ENCODE measurements around the gene TOR1A. TPM values are rescaled to one million over a fixed set of nuclear protein-coding genes. Genes with fewer than 3 reads are reported as not detected.

Gene TOR1A
- total RNA-seq, 3 donors from 2014 or later, result 30.8 to 35.8 (median 35.2) TPM

DNA sequence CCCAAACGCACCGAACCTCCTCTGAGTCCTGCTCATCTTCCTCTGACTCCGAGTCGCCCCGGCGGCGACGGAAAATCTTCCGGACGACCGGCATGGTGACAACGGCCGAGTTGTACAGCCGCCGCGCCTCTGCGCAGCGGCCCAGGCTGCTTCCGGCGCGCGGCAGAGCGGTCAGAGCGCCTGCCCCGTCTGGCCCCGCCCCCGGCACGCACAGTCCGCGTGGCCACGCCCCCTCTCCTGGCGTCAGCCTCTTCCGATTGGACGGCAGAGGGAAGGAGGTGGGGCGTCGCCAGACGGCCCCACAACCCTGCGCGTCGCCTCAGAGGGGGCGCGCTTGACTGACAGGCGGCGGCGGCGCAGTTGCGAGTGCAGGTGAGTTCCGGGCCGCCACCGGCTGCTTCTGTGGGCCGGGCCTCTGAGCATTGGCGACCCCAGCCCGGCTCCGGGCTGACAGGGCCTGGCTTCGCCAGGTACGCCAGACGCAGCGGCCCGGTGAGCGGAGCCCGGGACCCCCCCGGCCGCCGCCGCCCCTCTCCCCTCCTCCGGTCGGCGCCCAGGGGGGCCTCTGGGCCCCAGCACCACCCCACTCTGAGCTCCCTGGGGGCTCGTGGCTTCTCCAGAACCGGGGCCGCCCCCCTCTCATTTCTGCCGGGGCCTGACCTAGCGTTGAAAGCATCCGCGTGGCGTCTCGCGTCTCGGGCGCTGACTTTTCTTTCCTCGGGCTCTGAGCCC lies 11.4 kb upstream of the TOR1A start, which contains the start of the genes C9orf78 and USP20:
Gene C9orf78 (minus strand): TSS at position 148 of the 732 bp plus-strand sequence. CDS start 54 bp downstream, at position 94.
Gene USP20 (plus strand): TSS at position 331 of the 732 bp plus-strand sequence. CDS start 17,098 bp downstream, outside the sequence.
- intact Hi-C loops (cut with DNase I, micrococcal nuclease), result no loop called here
- Histone ChIP-seq H3K4me1 (ENCODE audit: low read depth) (peaks cover 15% of the 10 kb centered on the region), H3K9me3 (no peaks in the 10 kb centered on the region), H3K36me3 (ENCODE audit: low read depth) (no peaks in the 10 kb centered on the region), H3K4me3 (peak within 1 kb of the TSS; percentile 66)
- peak; percentile 99 for ATAC-seq
- TF ChIP-seq, protein P1, sequence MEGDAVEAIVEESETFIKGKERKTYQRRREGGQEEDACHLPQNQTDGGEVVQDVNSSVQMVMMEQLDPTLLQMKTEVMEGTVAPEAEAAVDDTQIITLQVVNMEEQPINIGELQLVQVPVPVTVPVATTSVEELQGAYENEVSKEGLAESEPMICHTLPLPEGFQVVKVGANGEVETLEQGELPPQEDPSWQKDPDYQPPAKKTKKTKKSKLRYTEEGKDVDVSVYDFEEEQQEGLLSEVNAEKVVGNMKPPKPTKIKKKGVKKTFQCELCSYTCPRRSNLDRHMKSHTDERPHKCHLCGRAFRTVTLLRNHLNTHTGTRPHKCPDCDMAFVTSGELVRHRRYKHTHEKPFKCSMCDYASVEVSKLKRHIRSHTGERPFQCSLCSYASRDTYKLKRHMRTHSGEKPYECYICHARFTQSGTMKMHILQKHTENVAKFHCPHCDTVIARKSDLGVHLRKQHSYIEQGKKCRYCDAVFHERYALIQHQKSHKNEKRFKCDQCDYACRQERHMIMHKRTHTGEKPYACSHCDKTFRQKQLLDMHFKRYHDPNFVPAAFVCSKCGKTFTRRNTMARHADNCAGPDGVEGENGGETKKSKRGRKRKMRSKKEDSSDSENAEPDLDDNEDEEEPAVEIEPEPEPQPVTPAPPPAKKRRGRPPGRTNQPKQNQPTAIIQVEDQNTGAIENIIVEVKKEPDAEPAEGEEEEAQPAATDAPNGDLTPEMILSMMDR (IDR thresholded peaks at IDR 0.05), result peak; percentile 27
- peak; percentile 98 to 99 (median 98) for DNase-seq

DNA sequence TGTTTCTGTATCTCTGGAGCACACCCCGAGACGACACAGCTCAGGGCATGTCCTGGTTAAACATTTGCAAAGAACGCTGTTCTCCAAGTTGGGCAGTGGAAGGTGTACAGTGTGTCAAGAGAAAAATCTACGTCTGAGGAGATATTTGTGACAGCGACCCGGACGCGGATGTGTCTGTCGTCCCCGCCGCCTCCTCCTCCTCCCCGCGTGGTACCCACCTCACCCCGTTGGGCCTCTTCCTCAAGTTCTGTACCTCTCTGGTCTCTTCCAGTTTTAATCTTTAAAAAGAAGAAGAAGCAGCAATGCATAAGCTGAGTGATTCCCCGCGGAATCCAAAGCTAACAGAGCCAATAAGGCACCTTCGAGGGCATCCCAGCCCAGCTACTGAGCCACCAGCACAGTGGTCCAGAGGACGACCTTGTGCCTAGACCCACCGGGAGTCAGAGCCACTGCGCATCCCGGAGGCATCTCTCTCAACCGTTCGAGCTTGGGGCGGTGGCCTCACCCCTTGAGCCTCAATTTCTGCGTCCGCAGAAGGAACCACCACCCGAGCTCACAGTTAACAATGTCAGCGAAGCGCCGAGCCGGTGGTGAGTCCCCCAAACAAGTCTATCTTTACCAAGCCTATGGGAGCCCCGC lies 10.7 kb upstream of the TOR1A start:
- peak; percentile 37 to 67 (median 49) for DNase-seq
- intact Hi-C loops (cut with DNase I, micrococcal nuclease), result no loop called here
- Histone ChIP-seq H3K4me3 (peak overlapping the region; percentile 66), H3K36me3 (ENCODE audit: low read depth) (no peaks in the 10 kb centered on the region), H3K9me3 (no peaks in the 10 kb centered on the region), H3K4me1 (ENCODE audit: low read depth) (peaks cover 15% of the 10 kb centered on the region)
- ATAC-seq, result peak; percentile 31
- TF ChIP-seq, protein P1 (IDR thresholded peaks at IDR 0.05), result no peak

GRCh38 chr9:129832982-129833381 lies 9.0 kb upstream of the TOR1A start:
- TF ChIP-seq, protein P1 (IDR thresholded peaks at IDR 0.05), result no peak
- DNase-seq (no peak), ATAC-seq (no peak)
- H3K4me3 ChIP-seq, result no peak overlapping the region
- no peaks in the 10 kb centered on the region for H3K9me3 ChIP-seq
- intact Hi-C loops (cut with DNase I, micrococcal nuclease), result no loop called here
- peaks cover 15% of the 10 kb centered on the region for H3K4me1 ChIP-seq (ENCODE audit: low read depth)
- H3K36me3 ChIP-seq (ENCODE audit: low read depth), result no peaks in the 10 kb centered on the region

- DNase-seq, result no peak
- ATAC-seq, result no peak
- intact Hi-C loops (cut with DNase I, micrococcal nuclease), result no loop called here
- TF ChIP-seq, protein P1 (IDR thresholded peaks at IDR 0.05), result no peak
- Histone ChIP-seq H3K4me3 (no peak overlapping the region), H3K9me3 (no peaks in the 10 kb centered on the region), H3K4me1 (ENCODE audit: low read depth) (no peaks in the 10 kb centered on the region), H3K36me3 (ENCODE audit: low read depth) (no peaks in the 10 kb centered on the region)
Observed at GRCh38 chr9:129828969-129829368, 5.0 kb upstream of the TOR1A start.

DNA sequence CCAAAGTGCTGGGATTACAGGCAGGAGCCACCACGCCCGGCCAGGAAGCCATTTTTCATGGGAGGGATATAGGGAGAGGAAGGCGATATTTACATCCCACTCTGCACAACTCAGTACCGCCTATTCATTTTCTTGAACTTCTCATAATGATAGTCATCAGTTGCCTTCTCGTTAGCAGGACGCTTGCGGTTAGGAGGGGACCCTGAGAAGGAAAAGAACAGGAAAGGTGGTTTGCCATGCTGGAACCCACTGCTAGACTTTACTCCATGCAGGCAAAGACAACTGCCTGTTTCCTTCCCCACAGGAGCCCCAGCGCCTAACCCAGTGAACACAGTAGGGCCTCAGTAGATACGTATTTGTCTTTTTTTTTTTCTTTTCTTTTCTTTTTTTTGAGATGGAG lies 4.1 kb upstream of the TOR1A start:
- intact Hi-C loops (cut with DNase I, micrococcal nuclease), result no loop called here
- Histone ChIP-seq H3K36me3 (ENCODE audit: low read depth) (no peaks in the 10 kb centered on the region), H3K4me3 (no peak overlapping the region), H3K4me1 (ENCODE audit: low read depth) (peaks cover under 1% of the 10 kb centered on the region), H3K9me3 (no peaks in the 10 kb centered on the region)
- ATAC-seq, result no peak
- no peak for DNase-seq
- TF ChIP-seq, protein P1 (IDR thresholded peaks at IDR 0.05), result no peak
